Omental fat pad (tissue), 4 donors: Measurements from ENCODE around the gene RGS19. TPM values are rescaled to one million over a fixed set of nuclear protein-coding genes. Genes with fewer than 3 reads are reported as not detected.

Experiments used
- ATAC-seq: fragments of 150-250 bp; one replicate; pipeline ENCODE4 v1.9.1; 2016; ENCODE audit warnings: mild to moderate bottlenecking, moderate library complexity; ENCODE audit not compliant: low FRiP score
- DNase-seq: peaks from one replicate; pipeline ENCODE4 v3.0.0-alpha.2; 2019; ENCODE audit warnings: low spot score
- total RNA-seq, 4 donors: library from RNA; depleted of rRNA; stranded (reverse); fragments of >200 nt; gene quantifications; one replicate each; pipeline ENCODE4 v1.1.0, GENCODE V29; 2016
- TF ChIP-seq, protein P1 (sequence below), 3 donors: fragments of 450-650 bp; IDR thresholded peaks; one replicate each; pipeline ENCODE4 v1.5.1; 2016 to 2017; ENCODE audit warnings: antibody characterized with exemption in 3 of 3, mild to moderate bottlenecking in 3 of 3, moderate library complexity in 2 of 3

The RGS19 gene
- total RNA-seq, 4 donors from 2014 or later, result 14.0 to 45.1 (median 29.3) TPM

DNA sequence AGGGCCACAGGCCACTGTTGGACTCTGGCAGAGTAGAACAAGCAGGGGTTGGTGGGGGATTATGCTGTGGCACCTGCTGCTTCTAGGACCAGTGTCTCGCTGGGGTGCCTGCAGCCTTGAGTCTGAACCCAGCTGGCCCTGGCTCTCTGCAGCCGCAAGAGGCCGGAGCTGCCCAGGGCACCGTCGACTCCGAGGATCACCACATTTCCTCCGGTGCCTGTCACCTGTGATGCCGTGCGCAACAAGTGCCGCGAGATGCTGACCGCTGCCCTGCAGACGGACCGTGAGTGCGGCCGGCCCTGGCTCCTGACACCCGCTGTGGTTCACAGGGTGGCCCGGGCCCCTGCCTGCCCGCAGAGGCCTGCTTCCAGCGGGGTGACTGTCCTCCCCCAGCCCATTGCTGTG is 10.1 kb downstream of the RGS19 start:
- ATAC-seq, result no peak
- TF ChIP-seq, protein P1, sequence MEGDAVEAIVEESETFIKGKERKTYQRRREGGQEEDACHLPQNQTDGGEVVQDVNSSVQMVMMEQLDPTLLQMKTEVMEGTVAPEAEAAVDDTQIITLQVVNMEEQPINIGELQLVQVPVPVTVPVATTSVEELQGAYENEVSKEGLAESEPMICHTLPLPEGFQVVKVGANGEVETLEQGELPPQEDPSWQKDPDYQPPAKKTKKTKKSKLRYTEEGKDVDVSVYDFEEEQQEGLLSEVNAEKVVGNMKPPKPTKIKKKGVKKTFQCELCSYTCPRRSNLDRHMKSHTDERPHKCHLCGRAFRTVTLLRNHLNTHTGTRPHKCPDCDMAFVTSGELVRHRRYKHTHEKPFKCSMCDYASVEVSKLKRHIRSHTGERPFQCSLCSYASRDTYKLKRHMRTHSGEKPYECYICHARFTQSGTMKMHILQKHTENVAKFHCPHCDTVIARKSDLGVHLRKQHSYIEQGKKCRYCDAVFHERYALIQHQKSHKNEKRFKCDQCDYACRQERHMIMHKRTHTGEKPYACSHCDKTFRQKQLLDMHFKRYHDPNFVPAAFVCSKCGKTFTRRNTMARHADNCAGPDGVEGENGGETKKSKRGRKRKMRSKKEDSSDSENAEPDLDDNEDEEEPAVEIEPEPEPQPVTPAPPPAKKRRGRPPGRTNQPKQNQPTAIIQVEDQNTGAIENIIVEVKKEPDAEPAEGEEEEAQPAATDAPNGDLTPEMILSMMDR (IDR thresholded peaks at IDR 0.05), result no peak
- DNase-seq, result no peak

DNA sequence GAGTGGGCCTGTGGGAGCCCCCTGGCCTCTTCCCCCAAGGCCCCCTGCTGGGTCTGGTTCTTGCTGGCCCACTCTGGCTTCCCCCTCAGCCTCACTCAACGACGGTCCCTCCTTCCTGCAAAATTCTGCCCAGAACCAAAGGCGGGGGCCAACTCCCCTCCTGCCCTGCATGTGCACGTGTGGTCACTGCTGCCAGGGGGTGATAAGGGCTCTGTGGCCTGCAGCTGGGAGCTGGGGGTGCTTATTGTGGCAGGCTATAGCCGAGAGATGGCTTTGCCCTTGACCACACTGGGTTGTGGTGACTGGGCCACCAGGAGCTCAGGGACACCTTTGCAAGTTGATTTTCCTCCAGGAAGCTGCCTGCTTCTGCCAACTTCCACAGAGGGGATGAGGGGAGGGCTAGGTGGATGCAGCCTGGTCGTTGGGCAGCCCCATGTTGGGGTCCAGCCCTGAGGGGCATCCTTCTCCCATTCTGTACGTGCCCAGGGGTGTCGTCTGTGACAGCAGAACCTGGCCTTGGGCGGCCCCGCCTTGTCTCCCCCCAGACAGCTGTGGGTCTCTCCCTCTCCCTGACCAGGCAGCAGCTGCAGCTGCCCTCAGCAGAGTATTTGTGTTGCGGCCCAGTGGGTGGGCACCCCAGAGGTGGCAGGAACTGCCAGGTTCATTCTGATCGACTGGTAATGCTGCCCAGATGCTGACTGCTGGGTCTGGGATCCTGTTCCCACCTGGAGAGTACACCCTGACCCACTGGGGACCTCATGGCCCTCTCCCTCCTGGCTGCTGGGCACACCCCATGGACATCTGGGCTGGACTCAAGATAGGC is 10.7 kb downstream of the RGS19 start:
- ATAC-seq (no peak), DNase-seq (no peak)
- TF ChIP-seq, protein P1 (IDR thresholded peaks at IDR 0.05), result no peak

DNA sequence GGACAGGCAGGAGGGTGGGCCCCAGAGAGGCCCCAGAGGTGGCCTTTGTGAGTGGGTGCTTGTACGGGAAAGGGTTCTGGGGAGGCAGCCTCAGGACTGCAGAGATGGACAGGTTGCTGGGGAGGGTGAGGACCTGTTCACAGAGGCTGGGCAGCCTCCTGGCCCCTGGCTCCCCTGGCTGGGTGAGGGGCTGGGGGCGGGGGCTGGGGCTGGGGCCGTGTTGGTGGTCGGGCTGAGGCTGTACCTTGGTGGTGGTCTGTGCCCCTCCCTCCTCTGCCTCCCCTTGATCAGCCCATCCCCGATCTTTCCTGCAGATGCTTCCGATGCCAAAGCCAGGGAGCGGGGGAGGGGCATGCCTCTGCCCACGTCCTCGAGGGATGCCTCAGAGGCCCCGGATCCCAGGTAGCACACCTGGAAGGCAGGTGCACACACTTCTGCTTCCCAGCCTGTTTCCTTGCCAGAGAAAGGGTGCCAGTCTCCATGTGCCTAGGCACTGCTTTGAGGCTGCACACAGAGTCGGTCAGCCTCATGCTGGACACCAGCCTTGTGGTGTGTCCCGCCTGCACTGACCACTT is 11.5 kb downstream of the RGS19 start:
- TF ChIP-seq, protein P1 (IDR thresholded peaks at IDR 0.05), result no peak
- DNase-seq, result no peak
- ATAC-seq, result no peak

DNA sequence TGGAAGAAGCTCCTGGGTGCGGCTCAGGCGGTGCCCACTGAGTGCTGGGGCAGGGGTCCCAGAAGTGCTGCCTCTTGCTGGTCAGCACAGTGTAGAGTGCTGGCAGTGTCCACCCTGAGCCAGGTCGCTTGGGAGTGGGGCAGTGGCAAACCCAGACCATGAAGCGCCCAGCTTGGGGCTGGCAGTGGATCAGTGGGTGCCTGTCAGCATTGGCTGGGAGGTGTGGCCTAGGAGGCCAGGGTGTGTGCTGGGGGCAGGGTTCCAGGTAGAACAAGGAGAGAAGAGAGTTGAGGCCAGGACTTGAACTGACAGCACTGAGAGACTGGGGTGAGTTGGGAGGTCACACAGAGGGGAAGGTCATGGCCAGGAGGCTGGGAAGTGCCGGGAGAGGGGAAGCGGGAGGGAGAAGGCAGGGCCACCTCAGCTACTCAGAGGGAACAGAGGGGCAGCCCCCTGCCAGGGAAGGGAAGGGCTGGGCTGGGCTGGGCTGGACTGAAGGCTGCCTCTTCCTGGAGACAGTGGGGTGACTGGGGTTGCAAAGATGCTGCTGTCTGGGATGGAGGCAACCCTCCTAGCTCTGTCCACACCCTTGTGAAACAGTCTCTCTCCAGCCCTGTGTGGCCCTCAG is 12.2 kb downstream of the RGS19 start:
- ATAC-seq, result no peak

DNA sequence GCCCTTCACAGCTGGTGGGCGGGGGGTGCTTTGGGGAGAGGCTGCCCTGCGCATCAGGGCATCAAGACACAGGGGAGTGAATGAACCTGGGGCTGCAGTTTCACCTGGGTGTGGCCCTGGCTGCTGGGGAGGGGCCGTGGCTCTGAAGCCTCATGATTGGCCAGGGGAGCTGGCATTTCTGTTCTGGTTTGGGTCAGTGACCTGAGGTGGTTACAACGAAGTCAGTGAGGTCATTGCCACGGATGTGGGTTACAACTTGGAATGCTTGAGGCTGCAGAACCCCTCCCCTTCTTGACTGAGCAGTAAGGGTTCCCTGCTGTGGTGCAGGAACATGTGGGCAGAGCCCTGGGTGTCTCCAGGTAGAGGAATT is 13.4 kb downstream of the RGS19 start:
- TF ChIP-seq, protein P1 (IDR thresholded peaks at IDR 0.05), result no peak
- DNase-seq (no peak), ATAC-seq (no peak)

More for the DNA sequence above, 12.2 kb downstream of the RGS19 start:
- no peak for DNase-seq
- TF ChIP-seq, protein P1 (IDR thresholded peaks at IDR 0.05), result no peak

DNA sequence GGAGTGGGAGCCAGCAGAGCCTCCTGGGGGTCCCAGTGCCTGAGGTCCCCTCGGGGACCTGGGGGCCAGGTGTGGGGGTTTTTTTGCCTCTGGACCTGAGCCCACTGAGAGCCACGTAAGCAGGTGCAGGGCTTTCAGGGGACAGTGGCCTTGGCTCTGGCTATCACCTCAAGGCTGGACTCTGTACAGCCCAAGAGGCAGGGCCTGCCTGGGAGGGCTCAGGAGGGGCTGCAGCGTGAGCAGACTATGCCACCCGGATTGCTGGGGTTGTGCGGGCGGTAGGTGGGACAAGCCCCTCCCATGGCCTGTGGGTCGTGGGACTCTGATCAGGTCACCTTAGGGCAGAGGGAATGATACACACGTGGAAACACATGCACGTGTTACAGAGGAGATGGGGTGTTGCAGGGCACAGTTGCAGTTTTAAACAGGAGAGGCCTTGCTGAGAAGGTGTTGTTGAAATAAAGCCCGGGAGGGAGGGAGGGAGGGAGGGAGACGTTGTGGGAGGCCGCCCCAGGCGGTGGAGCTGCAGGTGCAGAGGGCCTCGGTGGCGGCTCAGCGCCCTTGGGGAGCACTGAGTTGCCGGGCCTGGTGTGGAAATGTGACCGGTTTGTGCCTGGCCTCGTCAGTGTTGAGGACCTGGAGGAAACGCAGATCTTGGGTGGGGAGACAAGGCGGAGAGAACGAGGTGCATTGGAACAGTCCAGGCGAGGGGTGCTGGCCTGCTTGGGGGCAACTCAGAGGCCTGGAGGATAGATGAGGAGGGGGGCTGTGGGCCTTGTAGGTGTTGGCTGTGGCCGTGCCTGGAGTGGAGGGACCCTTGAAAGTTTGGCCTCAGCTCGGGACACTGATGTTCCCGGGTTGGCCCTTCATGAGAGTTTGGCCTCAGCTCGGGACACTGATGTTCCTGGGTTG is 14.0 kb downstream of the RGS19 start:
- no peak for DNase-seq
- TF ChIP-seq, protein P1 (IDR thresholded peaks at IDR 0.05), result no peak
- ATAC-seq, result no peak
